Fibroblast of lung (primary cell): Measurements from ENCODE around the gene C1QTNF1. TPM values are rescaled to one million over a fixed set of nuclear protein-coding genes. Genes with fewer than 3 reads are reported as not detected.

Experiments used
- DNase-seq, 2 donors: peaks; one replicate each; pipeline versions ENCODE4 v3.0.0 to v3.0.0-alpha.2; 2010; ENCODE audit warnings: low read depth in 2 of 2
- H2AFZ ChIP-seq: 2 replicates; pipeline ENCODE4 v1.5.1; 2012; ENCODE audit warnings: low read length, control low read depth, inconsistent platforms
- H3K27ac ChIP-seq: 2 replicates; pipeline ENCODE4 v1.5.1; 2011; ENCODE audit warnings: low read length, control low read depth; ENCODE audit not compliant: insufficient read depth
- H3K27me3 ChIP-seq: 2 replicates; pipeline ENCODE4 v1.5.1; 2011; ENCODE audit warnings: mild to moderate bottlenecking, low read length; ENCODE audit not compliant: control insufficient read depth, insufficient read depth
- H3K36me3 ChIP-seq: 2 replicates; pipeline ENCODE4 v1.5.1; 2011; ENCODE audit warnings: low read length; ENCODE audit not compliant: control insufficient read depth, insufficient read depth
- H3K4me1 ChIP-seq: 2 replicates; pipeline ENCODE4 v1.5.1; 2011; ENCODE audit warnings: low read length; ENCODE audit not compliant: control insufficient read depth, insufficient read depth; ENCODE audit errors: extremely low read depth
- H3K4me2 ChIP-seq: 2 replicates; pipeline ENCODE4 v1.5.1; 2011; ENCODE audit warnings: low read length, control low read depth; ENCODE audit not compliant: insufficient read depth; ENCODE audit errors: extremely low read depth
- H3K4me3 ChIP-seq, 4 experiments: fragments of 200-600 bp in 1 of 4; sonication (generic) in 1 of 4; replicated peaks in 1 of 4; 2 replicates each; pipeline ENCODE4 v1.5.1; 2011 to 2016; ENCODE audit warnings: low read length in 4 of 4, low read depth in 3 of 4, mild to moderate bottlenecking in 3 of 4, control low read depth in 2 of 4, inconsistent platforms in 1 of 4, mixed read lengths in 1 of 4; ENCODE audit not compliant: insufficient read depth in 1 of 4; ENCODE audit errors: control extremely low read depth in 1 of 4
- H3K79me2 ChIP-seq: 2 replicates; pipeline ENCODE4 v1.5.1; 2012; ENCODE audit warnings: mild to moderate bottlenecking, low read length, inconsistent platforms; ENCODE audit not compliant: control insufficient read depth, insufficient read depth
- H3K9ac ChIP-seq: 2 replicates; pipeline ENCODE4 v1.5.1; 2011; ENCODE audit warnings: mild to moderate bottlenecking, low read length, control low read depth; ENCODE audit not compliant: insufficient read depth
- H3K9me3 ChIP-seq: 2 replicates; pipeline ENCODE4 v1.5.1; 2012; ENCODE audit warnings: low read depth, low read length; ENCODE audit not compliant: control insufficient read depth, insufficient read depth
- H4K20me1 ChIP-seq: 2 replicates; pipeline ENCODE4 v1.5.1; 2011; ENCODE audit warnings: low read length; ENCODE audit not compliant: control insufficient read depth, insufficient read depth; ENCODE audit errors: extremely low read depth
- EZH2 ChIP-seq: IDR thresholded peaks from 2 replicates; pipeline ENCODE4 v1.5.1; 2012; ENCODE audit warnings: low read length, control low read depth, mild to moderate bottlenecking; ENCODE audit errors: missing control alignments
- polyA plus RNA-seq, 2 donors: library from polyadenylated mRNA; depleted of rRNA in 1 of 2; stranded (reverse) in 1 of 2; unstranded in 1 of 2; fragments of >200 nt; gene quantifications; 2 replicates each; pipeline ENCODE4 v1.2.1, GENCODE V29; 2011 to 2012; ENCODE audit warnings: missing spikeins in 1 of 2
- total RNA-seq: library from RNA; depleted of rRNA; stranded (reverse); fragments of >200 nt; gene quantifications from 2 replicates; pipeline ENCODE4 v1.2.1, GENCODE V29; 2014
- TF ChIP-seq, protein P1 (sequence below), 2 donors: IDR thresholded peaks in 1 of 2; conservative IDR thresholded peaks in 1 of 2; 1 replicate in 1 of 2; 2 replicates in 1 of 2; pipeline ENCODE4 v1.5.1; 2011 to 2012; ENCODE audit warnings: low read length in 2 of 2, control low read depth in 1 of 2, inconsistent platforms in 1 of 2, low read depth in 1 of 2, mild to moderate bottlenecking in 1 of 2

The C1QTNF1 gene
- total and polyA plus RNA-seq, 2 donors (not counting 1 experiment from before 2014, with no cell fraction given), result 15.0 to 45.2 TPM

DNA sequence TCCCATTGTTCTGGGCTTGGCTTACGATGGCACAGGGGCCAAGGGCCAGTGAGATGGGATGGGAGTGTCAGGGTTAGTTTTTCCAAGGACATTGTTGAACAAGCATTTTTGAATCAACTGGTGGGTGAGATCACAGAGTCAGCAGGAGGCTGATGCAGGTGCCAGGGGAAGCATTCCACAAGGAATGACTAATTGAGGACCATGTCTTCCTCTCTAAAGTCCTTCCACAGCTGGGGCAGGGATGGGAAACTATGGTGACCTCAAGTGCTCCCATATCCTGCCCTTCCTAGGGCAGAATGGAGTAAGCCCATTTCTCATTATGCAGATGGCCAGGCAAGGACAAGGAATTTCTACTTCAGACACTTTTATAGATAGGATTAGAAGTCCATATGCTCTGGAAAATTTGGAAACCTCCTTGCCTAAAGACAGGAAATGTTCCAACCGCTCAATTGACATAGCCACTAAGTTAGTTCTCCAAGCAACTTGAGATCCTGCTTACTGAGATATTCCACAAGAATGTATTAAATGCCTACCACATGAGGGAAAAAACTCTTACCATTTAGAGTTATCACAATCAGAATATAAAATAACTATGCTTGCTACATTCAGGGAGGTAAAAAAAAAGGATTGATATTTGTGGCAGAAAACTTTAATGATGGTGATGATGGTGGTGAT lies 29.4 kb downstream of the C1QTNF1 start:
- H3K4me2 ChIP-seq, result no peak overlapping the region
- no peak for TF ChIP-seq EZH2
- TF ChIP-seq, protein P1, sequence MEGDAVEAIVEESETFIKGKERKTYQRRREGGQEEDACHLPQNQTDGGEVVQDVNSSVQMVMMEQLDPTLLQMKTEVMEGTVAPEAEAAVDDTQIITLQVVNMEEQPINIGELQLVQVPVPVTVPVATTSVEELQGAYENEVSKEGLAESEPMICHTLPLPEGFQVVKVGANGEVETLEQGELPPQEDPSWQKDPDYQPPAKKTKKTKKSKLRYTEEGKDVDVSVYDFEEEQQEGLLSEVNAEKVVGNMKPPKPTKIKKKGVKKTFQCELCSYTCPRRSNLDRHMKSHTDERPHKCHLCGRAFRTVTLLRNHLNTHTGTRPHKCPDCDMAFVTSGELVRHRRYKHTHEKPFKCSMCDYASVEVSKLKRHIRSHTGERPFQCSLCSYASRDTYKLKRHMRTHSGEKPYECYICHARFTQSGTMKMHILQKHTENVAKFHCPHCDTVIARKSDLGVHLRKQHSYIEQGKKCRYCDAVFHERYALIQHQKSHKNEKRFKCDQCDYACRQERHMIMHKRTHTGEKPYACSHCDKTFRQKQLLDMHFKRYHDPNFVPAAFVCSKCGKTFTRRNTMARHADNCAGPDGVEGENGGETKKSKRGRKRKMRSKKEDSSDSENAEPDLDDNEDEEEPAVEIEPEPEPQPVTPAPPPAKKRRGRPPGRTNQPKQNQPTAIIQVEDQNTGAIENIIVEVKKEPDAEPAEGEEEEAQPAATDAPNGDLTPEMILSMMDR (conservative IDR thresholded peaks at IDR 0.05 in 1 of 2, IDR thresholded peaks at IDR 0.05 in 1 of 2; ENCODE audit: low read depth in 1 of 2, low read length in 2 of 2), result no peak
- H2AFZ ChIP-seq, result no peak overlapping the region
- H4K20me1 ChIP-seq, result no peaks in the 10 kb centered on the region
- H3K9ac ChIP-seq, result no peak overlapping the region
- no peaks in the 10 kb centered on the region for H3K9me3 ChIP-seq
- H3K4me1 ChIP-seq, result no peaks in the 10 kb centered on the region
- no peaks in the 10 kb centered on the region for H3K36me3 ChIP-seq
- no peaks in the 10 kb centered on the region for H3K79me2 ChIP-seq
- no peaks in the 10 kb centered on the region for H3K27me3 ChIP-seq
- peak in 1 of 2 donors; percentile 54 for DNase-seq
- H3K4me3 ChIP-seq, result no peak overlapping the region
- H3K27ac ChIP-seq, result no peak overlapping the region

DNA sequence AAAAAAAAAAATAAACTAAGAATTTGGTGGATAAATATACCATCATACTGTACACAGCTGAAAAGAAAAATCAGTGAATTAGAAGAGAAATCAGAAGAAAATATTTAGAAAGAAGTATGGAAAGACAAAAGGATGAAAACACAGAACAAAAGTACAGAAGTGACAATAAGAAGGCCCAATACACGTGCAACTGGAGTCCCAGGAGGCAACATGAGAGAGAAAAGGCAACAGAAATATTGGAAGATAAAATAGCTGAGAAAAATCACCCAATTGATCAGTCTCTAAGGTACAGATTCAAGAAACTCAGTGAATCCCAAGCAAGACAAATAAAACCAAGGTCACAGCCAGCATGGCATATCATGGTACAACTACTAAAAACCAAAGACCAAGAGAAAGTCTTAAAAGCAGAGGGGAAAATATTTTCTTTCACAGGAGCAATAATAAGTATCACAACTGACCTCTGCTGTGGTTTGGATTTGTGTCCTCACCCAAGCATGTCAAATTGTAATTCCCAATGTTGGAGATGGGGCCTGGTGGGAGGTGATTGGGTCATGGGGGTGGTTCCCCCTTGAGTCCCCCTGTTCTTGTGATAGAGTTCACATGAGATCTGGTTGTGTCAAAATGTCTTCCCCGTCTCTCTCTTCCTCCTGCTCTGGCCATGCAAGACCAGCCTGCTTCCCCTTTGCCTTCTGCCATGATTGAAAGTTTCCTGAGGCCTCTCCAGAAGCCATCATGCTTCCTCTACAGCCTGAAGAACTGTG lies 30.4 kb downstream of the C1QTNF1 start:
- H3K4me2 ChIP-seq, result no peak overlapping the region
- no peak for TF ChIP-seq EZH2
- TF ChIP-seq, protein P1 (conservative IDR thresholded peaks at IDR 0.05 in 1 of 2, IDR thresholded peaks at IDR 0.05 in 1 of 2; ENCODE audit: low read depth in 1 of 2, low read length in 2 of 2), result no peak
- H2AFZ ChIP-seq, result no peak overlapping the region
- H3K36me3 ChIP-seq, result no peaks in the 10 kb centered on the region
- no peak overlapping the region for H3K9ac ChIP-seq
- no peaks in the 10 kb centered on the region for H4K20me1 ChIP-seq
- DNase-seq, result peak in 1 of 2 donors; percentile 25
- H3K27me3 ChIP-seq, result no peaks in the 10 kb centered on the region
- no peak overlapping the region for H3K4me3 ChIP-seq
- no peaks in the 10 kb centered on the region for H3K9me3 ChIP-seq
- no peaks in the 10 kb centered on the region for H3K4me1 ChIP-seq
- H3K79me2 ChIP-seq, result no peaks in the 10 kb centered on the region
- no peak overlapping the region for H3K27ac ChIP-seq

DNA sequence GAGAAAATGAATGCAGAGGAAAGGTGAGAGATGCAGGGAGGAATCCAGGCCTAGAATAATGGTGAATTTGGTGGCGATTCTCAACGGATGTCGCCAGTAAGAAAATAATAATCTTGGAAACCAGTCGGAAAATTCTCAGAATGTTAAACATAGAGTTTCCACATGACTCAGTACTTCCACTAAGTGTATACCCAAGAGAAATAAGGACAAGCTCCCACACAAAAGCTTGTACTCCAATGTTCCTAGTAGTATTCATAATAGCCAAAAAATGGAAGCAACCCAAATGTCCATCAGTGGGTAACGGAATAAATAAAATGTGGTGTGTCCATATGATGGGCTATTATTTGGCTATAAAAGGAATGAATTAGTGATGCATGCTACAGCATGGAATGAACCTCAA lies 31.2 kb downstream of the C1QTNF1 start:
- no peak overlapping the region for H2AFZ ChIP-seq
- no peak overlapping the region for H3K4me2 ChIP-seq
- no peaks in the 10 kb centered on the region for H3K79me2 ChIP-seq
- H3K9me3 ChIP-seq, result no peaks in the 10 kb centered on the region
- H3K4me1 ChIP-seq, result no peaks in the 10 kb centered on the region
- H3K27ac ChIP-seq, result no peak overlapping the region
- H3K36me3 ChIP-seq, result no peaks in the 10 kb centered on the region
- H4K20me1 ChIP-seq, result no peaks in the 10 kb centered on the region
- H3K9ac ChIP-seq, result no peak overlapping the region
- TF ChIP-seq, protein P1 (conservative IDR thresholded peaks at IDR 0.05 in 1 of 2, IDR thresholded peaks at IDR 0.05 in 1 of 2; ENCODE audit: low read depth in 1 of 2, low read length in 2 of 2), result no peak
- TF ChIP-seq EZH2, result no peak
- no peak overlapping the region for H3K4me3 ChIP-seq
- no peaks in the 10 kb centered on the region for H3K27me3 ChIP-seq
- no peak for DNase-seq
